WTC11 (cell line): ENCODE measurements around the gene SLC9A2. TPM values are rescaled to one million over a fixed set of nuclear protein-coding genes. Genes with fewer than 3 reads are reported as not detected.

Source experiments
- ATAC-seq: fragments of 200-7000 bp; cut with Tn5 transposase; 2 replicates; pipeline ENCODE4 v1.10.0; 2021; ENCODE audit warnings: mild to moderate bottlenecking, moderate library complexity
- CTCF ChIA-PET: fragments of 300-600 bp; sonication (Branson Sonifier 250); formaldehyde crosslinking; loops from one replicate; lab custom pipeline; 2021; ENCODE audit warnings: antibody characterized with exemption; lab: Charles Lee
- POLR2A ChIA-PET: fragments of 350-600 bp; sonication (Branson Sonifier 250); formaldehyde crosslinking; loops from one replicate; lab custom pipeline; 2021; ENCODE audit warnings: antibody characterized with exemption; lab: Charles Lee
- DNase-seq: peaks from one replicate; pipeline ENCODE4 v3.0.0; 2021; ENCODE audit warnings: low spot score
- H3K27ac Mint-ChIP-seq: 2 replicates; pipeline ENCODE4 v1.8.0; 2021; ENCODE audit warnings: mixed read lengths
- H3K27me3 Mint-ChIP-seq: 2 replicates; pipeline ENCODE4 v1.8.0; 2021; ENCODE audit warnings: low read depth, mild to moderate bottlenecking, moderate library complexity, mixed read lengths
- H3K36me3 Mint-ChIP-seq: 2 replicates; pipeline ENCODE4 v1.8.0; 2021; ENCODE audit warnings: mixed read lengths
- H3K4me1 Mint-ChIP-seq: 2 replicates; pipeline ENCODE4 v1.8.0; 2022; ENCODE audit warnings: mixed read lengths
- H3K4me3 Mint-ChIP-seq: 2 replicates; pipeline ENCODE4 v1.8.0; 2021; ENCODE audit warnings: mild to moderate bottlenecking, moderate library complexity, mixed read lengths
- H3K9me3 Mint-ChIP-seq: 2 replicates; pipeline ENCODE4 v1.8.0; 2021; ENCODE audit warnings: mixed read lengths
- CREM ChIP-seq: sonication (generic); formaldehyde crosslinking; IDR thresholded peaks from 2 replicates; pipeline ENCODE4 v1.8.1; 2022; ENCODE audit warnings: mild to moderate bottlenecking, missing genetic modification reagents, moderate library complexity
- E2F1 ChIP-seq: sonication (generic); formaldehyde crosslinking; IDR thresholded peaks from 2 replicates; pipeline ENCODE4 v1.8.0; 2022; ENCODE audit warnings: mild to moderate bottlenecking, missing genetic modification reagents
- ELF4 ChIP-seq: sonication (generic); formaldehyde crosslinking; IDR thresholded peaks from 2 replicates; pipeline ENCODE4 v1.8.1; 2022; ENCODE audit warnings: low read depth, mild to moderate bottlenecking, moderate library complexity, missing genetic modification reagents
- GABPB1 ChIP-seq: sonication (generic); formaldehyde crosslinking; IDR thresholded peaks from 2 replicates; pipeline ENCODE4 v1.8.1; 2023; ENCODE audit warnings: mild to moderate bottlenecking, missing genetic modification reagents
- GTF2I ChIP-seq: fragments of 250-450 bp; sonication (Bioruptor Pico); conservative IDR thresholded peaks from 2 replicates; pipeline ENCODE4 v1.4.0; 2021; ENCODE audit warnings: mild to moderate bottlenecking
- HMGA2 ChIP-seq: fragments of 250-450 bp; sonication (Bioruptor Pico); IDR thresholded peaks from 2 replicates; pipeline ENCODE4 v1.4.0; 2021; ENCODE audit warnings: mild to moderate bottlenecking, moderate library complexity
- JAZF1 ChIP-seq: fragments of 250-450 bp; sonication (Bioruptor Pico); IDR thresholded peaks from 2 replicates; pipeline ENCODE4 v1.9.0; 2021; ENCODE audit warnings: moderate library complexity, mild to moderate bottlenecking, inconsistent platforms
- KAT7 ChIP-seq: sonication (generic); formaldehyde crosslinking; IDR thresholded peaks from 2 replicates; pipeline ENCODE4 v1.8.1; 2023; ENCODE audit warnings: missing genetic modification reagents, mild to moderate bottlenecking, borderline replicate concordance
- MXD4 ChIP-seq: fragments of 250-450 bp; sonication (Bioruptor Pico); IDR thresholded peaks from 2 replicates; pipeline ENCODE4 v1.8.0; 2021; ENCODE audit warnings: mild to moderate bottlenecking, moderate library complexity, borderline replicate concordance
- NR1H2 ChIP-seq: sonication (generic); formaldehyde crosslinking; IDR thresholded peaks from 2 replicates; pipeline ENCODE4 v1.9.0; 2021; ENCODE audit warnings: mild to moderate bottlenecking, moderate library complexity, missing genetic modification reagents
- SMAD4 ChIP-seq: sonication (generic); formaldehyde crosslinking; IDR thresholded peaks from 2 replicates; pipeline ENCODE4 v1.8.0; 2022; ENCODE audit warnings: mild to moderate bottlenecking, missing genetic modification reagents
- TEAD1 ChIP-seq: sonication (generic); formaldehyde crosslinking; IDR thresholded peaks from 2 replicates; pipeline ENCODE4 v1.8.0; 2022; ENCODE audit warnings: mild to moderate bottlenecking, missing genetic modification reagents
- TP53 ChIP-seq: sonication (generic); formaldehyde crosslinking; IDR thresholded peaks from 2 replicates; pipeline ENCODE4 v1.8.1; 2023; ENCODE audit warnings: mild to moderate bottlenecking, missing genetic modification reagents
- ZNF232 ChIP-seq: sonication (generic); formaldehyde crosslinking; IDR thresholded peaks from 2 replicates; pipeline ENCODE4 v1.8.0; 2022; ENCODE audit warnings: mild to moderate bottlenecking, missing genetic modification reagents
- ZNF281 ChIP-seq: sonication (generic); formaldehyde crosslinking; IDR thresholded peaks from 2 replicates; pipeline ENCODE4 v1.8.0; 2023; ENCODE audit warnings: mild to moderate bottlenecking, missing genetic modification reagents
- ZNF423 ChIP-seq: fragments of 250-450 bp; sonication (Bioruptor Pico); IDR thresholded peaks from 2 replicates; pipeline ENCODE4 v2.1.2; 2022; ENCODE audit warnings: mild to moderate bottlenecking, moderate library complexity
- total RNA-seq: library from RNA; stranded (reverse); gene quantifications from 3 replicates; pipeline ENCODE4 v1.2.3, GENCODE V29; 2021
- TF ChIP-seq, protein P1 (sequence below): fragments of 250-450 bp; sonication (Bioruptor Pico); IDR thresholded peaks from 2 replicates; pipeline ENCODE4 v2.1.2; 2022; ENCODE audit warnings: mild to moderate bottlenecking, moderate library complexity
- TF ChIP-seq, protein P2 (sequence below): sonication (generic); formaldehyde crosslinking; IDR thresholded peaks from 2 replicates; pipeline ENCODE4 v1.8.0; 2022; ENCODE audit warnings: mild to moderate bottlenecking, missing genetic modification reagents

The SLC9A2 gene
- total RNA-seq, 1 experiment from 2014 or later, result 0.07 TPM

DNA sequence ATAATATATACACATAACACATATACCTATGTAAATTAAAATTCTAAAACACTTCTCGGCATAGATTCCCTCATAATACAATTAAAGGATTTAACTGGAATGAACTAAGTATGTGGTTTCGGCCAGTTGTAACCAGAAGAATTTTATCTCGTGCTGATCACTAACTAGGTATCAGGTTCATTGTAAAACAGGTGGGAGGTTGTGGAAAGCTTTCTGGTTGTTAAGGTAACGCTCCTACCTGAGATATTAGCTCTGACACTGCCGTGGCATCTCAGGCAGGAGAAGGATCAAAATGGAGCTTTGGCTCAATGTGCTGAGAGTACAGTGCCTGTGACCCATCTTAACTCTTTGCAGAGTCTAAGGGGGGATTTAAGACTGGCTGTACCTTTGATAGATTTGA, 42.5 kb downstream of the SLC9A2 start:
- no peak for TF ChIP-seq TP53 (CRISPR knock-in tag)
- no peak for TF ChIP-seq JAZF1 (CRISPR knock-in tag)
- no peak for TF ChIP-seq HMGA2
- TF ChIP-seq SMAD4 (CRISPR knock-in tag), result no peak
- TF ChIP-seq ELF4, result no peak
- no peak for TF ChIP-seq MXD4 (CRISPR knock-in tag)
- TF ChIP-seq ZNF232 (CRISPR knock-in tag), result no peak
- Mint-ChIP-seq H3K27me3 (no peaks in the 10 kb centered on the region), H3K9me3 (peaks cover 4% of the 10 kb centered on the region), H3K36me3 (no peaks in the 10 kb centered on the region), H3K4me1 (0 out of 2 replicates have a peak, but pooled peaks cover 4% of the 10 kb centered on the region), H3K27ac (no peak overlapping the region), H3K4me3 (no peak overlapping the region)
- POLR2A ChIA-PET, result interaction anchor here (0.6 kb wide), 1 partner anchor 1784 kb away, joined by 4 read pairs; no protein-coding TSS in a partner anchor
- DNase-seq (no peak), ATAC-seq (no peak)
- CTCF ChIA-PET, result interaction anchor here (1.1 kb wide), 1 partner anchor 25 kb away, joined by 3 read pairs; no protein-coding TSS in a partner anchor

DNA sequence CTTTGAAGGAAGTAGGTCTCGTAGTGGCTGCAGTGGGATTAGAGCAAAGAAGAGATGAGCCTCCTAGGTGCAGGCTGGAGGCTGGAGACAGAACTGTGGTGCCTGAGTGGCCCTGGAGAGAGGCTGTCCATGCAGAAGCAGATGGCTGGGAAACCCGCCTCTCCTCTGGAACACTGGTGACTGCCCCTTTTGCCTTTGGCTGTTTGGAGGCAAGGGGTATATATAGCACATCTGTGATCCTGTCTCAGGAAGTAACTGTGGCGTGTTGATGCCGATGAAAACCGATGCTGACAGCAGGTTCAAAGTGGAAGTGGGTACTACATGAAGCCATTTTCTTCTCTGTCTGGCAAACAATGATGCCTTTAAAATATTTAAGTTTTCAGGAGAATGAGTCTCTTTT, 43.5 kb downstream of the SLC9A2 start:
- DNase-seq, result no peak
- POLR2A ChIA-PET, result no interaction called here
- Mint-ChIP-seq H3K36me3 (no peaks in the 10 kb centered on the region), H3K27me3 (no peaks in the 10 kb centered on the region), H3K4me3 (no peak overlapping the region), H3K27ac (no peak overlapping the region), H3K4me1 (peaks cover 4% of the 10 kb centered on the region; the same call in 1 of the 2 replicates), H3K9me3 (peaks cover 4% of the 10 kb centered on the region)
- TF ChIP-seq GABPB1 (CRISPR knock-in tag) (no peak), ZNF281 (CRISPR knock-in tag) (no peak), CREM (no peak)
- TF ChIP-seq, protein P1, sequence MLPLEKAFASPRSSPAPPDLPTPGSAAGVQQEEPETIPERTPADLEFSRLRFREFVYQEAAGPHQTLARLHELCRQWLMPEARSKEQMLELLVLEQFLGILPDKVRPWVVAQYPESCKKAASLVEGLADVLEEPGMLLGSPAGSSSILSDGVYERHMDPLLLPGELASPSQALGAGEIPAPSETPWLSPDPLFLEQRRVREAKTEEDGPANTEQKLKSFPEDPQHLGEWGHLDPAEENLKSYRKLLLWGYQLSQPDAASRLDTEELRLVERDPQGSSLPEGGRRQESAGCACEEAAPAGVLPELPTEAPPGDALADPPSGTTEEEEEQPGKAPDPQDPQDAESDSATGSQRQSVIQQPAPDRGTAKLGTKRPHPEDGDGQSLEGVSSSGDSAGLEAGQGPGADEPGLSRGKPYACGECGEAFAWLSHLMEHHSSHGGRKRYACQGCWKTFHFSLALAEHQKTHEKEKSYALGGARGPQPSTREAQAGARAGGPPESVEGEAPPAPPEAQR, result no peak
- ATAC-seq, result no peak
- CTCF ChIA-PET, result no interaction called here

- no peak for DNase-seq
- Mint-ChIP-seq H3K4me1 (peaks cover 4% of the 10 kb centered on the region; the same call in 1 of the 2 replicates), H3K27me3 (no peaks in the 10 kb centered on the region)
- no peak for TF ChIP-seq ZNF423
- TF ChIP-seq TEAD1 (CRISPR knock-in tag), result no peak
- no peak for TF ChIP-seq GTF2I (CRISPR knock-in tag)
- TF ChIP-seq, all 79 proteins: peak for 0
- ATAC-seq, result no peak
- CTCF ChIA-PET, result no interaction called here
- no peak overlapping the region for H3K4me3 Mint-ChIP-seq
- POLR2A ChIA-PET, result no interaction called here
- peaks cover 4% of the 10 kb centered on the region for H3K9me3 Mint-ChIP-seq
- H3K27ac Mint-ChIP-seq, result no peak overlapping the region
- H3K36me3 Mint-ChIP-seq, result no peaks in the 10 kb centered on the region
These were observed 44.0 kb downstream of the SLC9A2 start for GRCh38 chr2:102663381-102663780.

- TF ChIP-seq, protein P2, sequence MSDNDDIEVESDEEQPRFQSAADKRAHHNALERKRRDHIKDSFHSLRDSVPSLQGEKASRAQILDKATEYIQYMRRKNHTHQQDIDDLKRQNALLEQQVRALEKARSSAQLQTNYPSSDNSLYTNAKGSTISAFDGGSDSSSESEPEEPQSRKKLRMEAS, result no peak
- TF ChIP-seq KAT7 (CRISPR knock-in tag) (no peak), E2F1 (CRISPR knock-in tag) (no peak), GABPB1 (CRISPR knock-in tag) (no peak), NR1H2 (CRISPR knock-in tag) (no peak)
- ATAC-seq (peak; percentile 48), DNase-seq (no peak)
- CTCF ChIA-PET, result no interaction called here
- Mint-ChIP-seq H3K9me3 (peaks cover 4% of the 10 kb centered on the region), H3K4me1 (peaks cover 4% of the 10 kb centered on the region; the same call in 1 of the 2 replicates), H3K27ac (no peak overlapping the region), H3K4me3 (no peak overlapping the region), H3K27me3 (no peaks in the 10 kb centered on the region), H3K36me3 (no peaks in the 10 kb centered on the region)
- POLR2A ChIA-PET, result no interaction called here
These were observed 45.1 kb downstream of the SLC9A2 start for GRCh38 chr2:102664471-102664909.
